Prostate gland (tissue), 2 donors: ENCODE measurements around the gene PERCC1.

ENCODE experiments used
- POLR2AphosphoS5 ChIP-seq: sonication (generic); formaldehyde crosslinking; IDR thresholded peaks from one replicate; pipeline ENCODE4 v1.6.1; 2017; ENCODE audit warnings: antibody characterized with exemption
- TF ChIP-seq, protein P1 (sequence below), 4 experiments: fragments of 200-600 bp in 2 of 4; fragments of 450-650 bp in 2 of 4; sonication (generic) in 2 of 4; IDR thresholded peaks; 1 replicate in 3 of 4; 2 replicates in 1 of 4; pipeline ENCODE4 v1.5.1; 2016 to 2019; ENCODE audit warnings: antibody characterized with exemption in 4 of 4, mild to moderate bottlenecking in 2 of 4, moderate library complexity in 2 of 4

DNA sequence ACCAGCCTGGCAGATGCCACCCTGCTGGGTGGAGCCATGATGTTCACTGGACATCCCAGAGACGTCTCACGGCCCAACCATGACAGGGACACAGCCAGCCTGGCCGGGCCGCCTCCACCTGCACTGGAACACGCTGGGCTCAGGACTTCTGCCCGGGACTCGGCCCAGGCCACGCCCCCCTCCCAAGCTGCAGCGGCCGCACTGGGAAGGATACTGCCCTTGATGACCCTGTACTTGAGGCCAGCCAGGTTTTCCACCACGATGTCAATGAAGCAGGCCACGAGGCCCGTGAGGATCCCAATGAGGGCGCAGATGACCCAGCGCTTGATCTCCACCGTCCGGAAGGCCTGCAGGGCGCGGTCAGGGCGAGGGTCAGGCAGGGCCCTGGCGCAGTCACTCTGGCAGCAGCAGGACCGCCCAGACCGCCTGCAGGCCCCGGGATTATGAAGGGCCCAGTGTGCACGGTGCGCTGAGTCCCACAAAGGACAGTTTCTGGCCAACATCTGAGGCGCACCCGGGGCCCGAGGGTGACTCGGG lies 29.8 kb downstream of the PERCC1 start:
- TF ChIP-seq, protein P1, sequence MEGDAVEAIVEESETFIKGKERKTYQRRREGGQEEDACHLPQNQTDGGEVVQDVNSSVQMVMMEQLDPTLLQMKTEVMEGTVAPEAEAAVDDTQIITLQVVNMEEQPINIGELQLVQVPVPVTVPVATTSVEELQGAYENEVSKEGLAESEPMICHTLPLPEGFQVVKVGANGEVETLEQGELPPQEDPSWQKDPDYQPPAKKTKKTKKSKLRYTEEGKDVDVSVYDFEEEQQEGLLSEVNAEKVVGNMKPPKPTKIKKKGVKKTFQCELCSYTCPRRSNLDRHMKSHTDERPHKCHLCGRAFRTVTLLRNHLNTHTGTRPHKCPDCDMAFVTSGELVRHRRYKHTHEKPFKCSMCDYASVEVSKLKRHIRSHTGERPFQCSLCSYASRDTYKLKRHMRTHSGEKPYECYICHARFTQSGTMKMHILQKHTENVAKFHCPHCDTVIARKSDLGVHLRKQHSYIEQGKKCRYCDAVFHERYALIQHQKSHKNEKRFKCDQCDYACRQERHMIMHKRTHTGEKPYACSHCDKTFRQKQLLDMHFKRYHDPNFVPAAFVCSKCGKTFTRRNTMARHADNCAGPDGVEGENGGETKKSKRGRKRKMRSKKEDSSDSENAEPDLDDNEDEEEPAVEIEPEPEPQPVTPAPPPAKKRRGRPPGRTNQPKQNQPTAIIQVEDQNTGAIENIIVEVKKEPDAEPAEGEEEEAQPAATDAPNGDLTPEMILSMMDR (IDR thresholded peaks at IDR 0.05), result no peak
- no peak for TF ChIP-seq POLR2AphosphoS5
